Thyroid gland (tissue), 4 donors: ENCODE results near the gene BLACAT1.

Source experiments
- CTCF ChIP-seq, 6 experiments: fragments of 200-600 bp in 3 of 6; fragments of 450-650 bp in 3 of 6; sonication (generic) in 3 of 6; IDR thresholded peaks; one replicate each; pipeline ENCODE4 v1.5.1; 2016 to 2019; ENCODE audit warnings: antibody characterized with exemption in 6 of 6, mild to moderate bottlenecking in 2 of 6, inconsistent platforms in 1 of 6, moderate library complexity in 1 of 6
- POLR2A ChIP-seq, 2 donors: fragments of 450-650 bp; IDR thresholded peaks; one replicate each; pipeline ENCODE4 v1.6.1; 2017; ENCODE audit warnings: antibody characterized with exemption in 2 of 2, mild to moderate bottlenecking in 2 of 2, moderate library complexity in 1 of 2

GRCh38 chr1:205456868-205457745 is 1.3 kb upstream of the BLACAT1 start:
- TF ChIP-seq CTCF (IDR thresholded peaks at IDR 0.05) (no peak), POLR2A (IDR thresholded peaks at IDR 0.05) (no peak)
